ENCODE results near the gene FOXP1. TPM values are rescaled to one million over a fixed set of nuclear protein-coding genes. Genes with fewer than 3 reads are reported as not detected.

Gene FOXP1
- total RNA-seq, 1 experiment from 2014 or later = 22.1 TPM

DNA sequence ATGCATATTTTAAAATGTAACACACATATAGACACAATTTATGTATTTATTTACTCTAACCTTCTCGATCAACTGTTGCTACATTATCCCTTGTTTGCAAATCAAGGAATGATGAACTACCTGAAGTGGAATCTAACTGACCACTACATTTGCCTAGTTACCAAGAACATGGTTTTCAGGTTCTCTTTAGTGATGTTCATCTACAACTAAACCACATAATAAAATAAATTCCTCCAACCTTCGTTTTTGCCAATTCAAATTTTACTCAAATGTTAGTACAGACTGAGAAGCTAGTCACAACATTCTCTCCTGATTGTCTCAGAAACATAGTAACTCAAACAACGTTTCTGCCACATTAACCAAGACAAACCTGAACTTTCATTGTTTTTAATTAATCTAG, 521.9 kb downstream of the FOXP1 start:
- no peak overlapping the region for H3K4me3 ChIP-seq
- no peaks in the 10 kb centered on the region for H3K36me3 ChIP-seq
- peaks cover 36% of the 10 kb centered on the region for H3K4me1 ChIP-seq (replicated peaks)
- H3K27ac ChIP-seq = no peak overlapping the region
- no peaks in the 10 kb centered on the region for H3K9me3 ChIP-seq (replicated peaks)
- no peaks in the 10 kb centered on the region for H3K27me3 ChIP-seq (replicated peaks)
- no peak for DNase-seq (ENCODE audit: low read depth in 1 of 2, low spot score in 2 of 2)

DNA sequence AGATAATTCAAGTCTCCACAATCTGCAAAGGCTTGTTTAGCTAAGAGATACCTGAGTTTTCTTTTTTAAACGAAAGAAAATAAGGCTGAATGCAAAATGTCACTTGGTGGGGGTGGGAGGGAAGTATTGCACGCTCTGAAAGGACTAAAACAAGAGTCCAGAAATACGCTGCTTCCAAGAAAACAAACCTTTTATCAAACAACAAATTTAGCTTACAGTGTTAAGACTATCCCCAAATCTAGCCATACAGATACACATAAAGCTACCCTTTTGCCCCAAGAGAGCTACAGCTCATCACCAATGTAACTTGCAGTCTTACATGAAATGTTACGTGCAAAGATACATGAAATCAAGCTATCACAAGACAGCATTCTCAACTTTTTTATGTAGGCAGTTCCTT, 522.5 kb downstream of the FOXP1 start:
- H3K4me3 ChIP-seq = no peak overlapping the region
- H3K27me3 ChIP-seq (replicated peaks) = no peaks in the 10 kb centered on the region
- no peak overlapping the region for H3K27ac ChIP-seq
- no peaks in the 10 kb centered on the region for H3K9me3 ChIP-seq (replicated peaks)
- no peaks in the 10 kb centered on the region for H3K36me3 ChIP-seq
- H3K4me1 ChIP-seq (replicated peaks) = peaks cover 36% of the 10 kb centered on the region
- DNase-seq (ENCODE audit: low read depth in 1 of 2, low spot score in 2 of 2) = no peak

DNA sequence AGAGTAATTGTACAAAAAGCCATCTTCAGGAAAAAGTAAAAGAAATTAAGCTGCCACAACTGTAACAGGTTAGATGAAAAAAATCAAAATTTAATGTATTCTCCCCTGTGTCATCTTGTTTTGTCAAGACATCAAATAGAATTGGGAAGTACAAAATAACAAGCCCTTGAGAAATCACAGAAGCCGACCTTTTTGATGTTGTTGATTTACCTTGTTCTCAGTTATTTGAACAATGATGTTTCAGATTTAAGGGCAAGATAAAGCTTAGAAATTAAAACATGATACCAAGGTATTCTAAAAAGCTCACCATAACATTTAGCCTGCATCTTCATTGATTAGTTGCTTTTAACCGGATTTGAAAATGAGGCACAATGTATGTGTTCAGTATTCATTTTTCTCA, 523.0 kb downstream of the FOXP1 start:
- no peak for DNase-seq (ENCODE audit: low read depth in 1 of 2, low spot score in 2 of 2)
- Histone ChIP-seq H3K4me1 (replicated peaks) (peaks cover 39% of the 10 kb centered on the region), H3K36me3 (no peaks in the 10 kb centered on the region), H3K9me3 (replicated peaks) (no peaks in the 10 kb centered on the region), H3K27ac (no peak overlapping the region), H3K4me3 (no peak overlapping the region), H3K27me3 (replicated peaks) (no peaks in the 10 kb centered on the region)

DNA sequence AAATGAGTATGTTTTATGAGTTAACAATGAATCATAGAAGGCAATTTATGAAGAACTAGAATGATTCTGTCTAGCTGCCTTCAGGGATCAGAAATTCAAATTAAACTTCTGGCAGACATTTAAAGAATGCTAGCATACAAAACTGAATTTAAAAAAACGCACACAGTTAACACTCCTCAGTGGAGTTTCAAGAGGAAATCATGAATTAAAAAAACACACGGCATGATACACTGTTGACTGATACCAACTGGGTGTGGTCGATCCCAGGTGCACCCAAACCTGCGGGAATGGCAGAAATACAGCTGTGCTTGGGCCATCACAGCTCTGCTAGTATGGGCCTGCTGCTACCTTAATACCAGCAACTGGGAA, 526.0 kb downstream of the FOXP1 start:
- Histone ChIP-seq H3K4me3 (no peak overlapping the region), H3K27ac (no peak overlapping the region), H3K36me3 (peaks cover under 1% of the 10 kb centered on the region; the same call in 1 of the 2 replicates), H3K27me3 (replicated peaks) (no peaks in the 10 kb centered on the region), H3K9me3 (replicated peaks) (no peaks in the 10 kb centered on the region), H3K4me1 (replicated peaks) (peaks cover 46% of the 10 kb centered on the region)
- DNase-seq (ENCODE audit: low read depth in 1 of 2, low spot score in 2 of 2) = no peak

DNA sequence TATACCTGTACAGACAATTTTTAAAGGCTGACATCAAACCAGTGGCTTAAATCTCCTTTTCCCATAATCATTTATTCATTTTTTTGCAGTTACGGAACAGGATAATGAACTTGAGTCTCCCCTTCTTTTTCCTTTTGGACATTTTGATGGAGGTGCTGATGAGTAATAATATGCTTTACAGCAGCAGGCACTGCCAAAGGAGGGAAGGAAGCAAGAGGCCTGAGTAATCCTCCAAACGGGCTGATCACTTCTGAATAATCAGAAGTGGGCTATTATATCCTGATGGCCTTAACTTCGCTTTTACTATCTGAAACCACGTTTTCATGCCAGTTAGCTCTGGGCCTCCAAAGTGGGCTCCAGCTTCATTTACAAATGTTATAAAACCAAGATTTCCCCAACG, 527.2 kb downstream of the FOXP1 start:
- Histone ChIP-seq H3K27me3 (replicated peaks) (no peaks in the 10 kb centered on the region), H3K4me1 (replicated peaks) (peaks cover 47% of the 10 kb centered on the region), H3K4me3 (no peak overlapping the region), H3K9me3 (replicated peaks) (no peaks in the 10 kb centered on the region), H3K27ac (0 out of 2 replicates have a peak overlapping the region, but pooled peaks have one; percentile 4), H3K36me3 (peaks cover 9% of the 10 kb centered on the region)
- DNase-seq (ENCODE audit: low read depth in 1 of 2, low spot score in 2 of 2) = no peak

DNA sequence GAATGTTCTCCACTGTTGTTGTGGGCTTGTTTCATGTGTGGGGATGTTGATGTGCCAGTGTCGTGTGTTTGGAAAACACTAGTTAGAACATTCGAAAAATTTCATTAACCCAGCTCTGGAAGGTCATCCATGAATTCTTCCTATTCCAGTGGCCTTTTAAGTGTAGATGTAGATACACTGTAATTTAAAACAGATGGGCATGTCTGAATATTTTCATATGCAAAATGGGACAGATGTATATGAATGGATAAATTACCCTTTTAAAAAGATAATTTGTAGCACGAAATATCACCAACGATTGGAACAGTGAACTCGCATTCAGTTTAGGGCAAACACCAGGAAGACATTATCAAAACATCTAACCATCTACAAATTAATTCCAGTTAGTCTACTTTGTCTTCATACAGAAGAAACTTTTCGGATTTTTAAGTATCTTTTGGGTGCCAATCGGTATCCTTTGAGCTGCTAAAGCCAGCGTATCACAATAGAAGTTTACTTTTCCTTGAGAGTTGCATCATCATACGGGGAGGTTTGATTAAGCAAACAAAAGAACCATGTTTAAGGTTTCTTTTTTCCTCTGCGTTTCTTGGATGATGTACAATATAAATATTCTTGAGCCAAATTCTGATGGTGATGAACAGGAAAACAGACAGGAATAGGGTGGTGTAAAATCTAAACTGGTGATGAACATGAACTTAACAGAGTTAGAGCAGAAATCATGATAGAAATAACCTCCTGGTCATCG, 528.1 kb downstream of the FOXP1 start:
- peak in 1 of 2 experiments; percentile 16 for DNase-seq (ENCODE audit: low read depth in 1 of 2, low spot score in 2 of 2)
- no peak overlapping the region for H3K4me3 ChIP-seq
- H3K27me3 ChIP-seq (replicated peaks) = no peaks in the 10 kb centered on the region
- peaks cover 56% of the 10 kb centered on the region for H3K4me1 ChIP-seq (replicated peaks)
- H3K9me3 ChIP-seq (replicated peaks) = no peaks in the 10 kb centered on the region
- no peak overlapping the region for H3K27ac ChIP-seq
- peaks cover 13% of the 10 kb centered on the region for H3K36me3 ChIP-seq

DNA sequence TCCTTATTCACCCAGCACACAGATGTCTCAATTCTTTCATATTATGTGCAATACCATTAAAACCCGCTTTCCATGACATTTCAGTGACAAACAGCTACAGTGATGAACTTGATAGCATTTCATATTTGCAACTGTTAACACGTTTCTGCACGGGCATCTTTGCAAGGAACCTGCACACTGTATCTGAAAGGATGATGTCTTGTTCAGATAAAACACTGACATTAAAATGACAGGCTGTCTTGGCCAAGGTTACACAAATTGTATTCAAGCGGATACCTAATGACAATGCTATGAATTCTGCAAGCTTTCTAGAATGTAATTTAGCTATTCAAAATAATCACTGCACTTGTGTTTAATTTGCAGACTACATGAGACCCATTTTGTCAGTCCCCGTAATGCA, 529.2 kb downstream of the FOXP1 start:
- H3K36me3 ChIP-seq = peaks cover 13% of the 10 kb centered on the region
- no peaks in the 10 kb centered on the region for H3K9me3 ChIP-seq (replicated peaks)
- no peak for DNase-seq (ENCODE audit: low read depth in 1 of 2, low spot score in 2 of 2)
- no peaks in the 10 kb centered on the region for H3K27me3 ChIP-seq (replicated peaks)
- H3K4me3 ChIP-seq = no peak overlapping the region
- H3K4me1 ChIP-seq (replicated peaks) = peaks cover 67% of the 10 kb centered on the region
- no peak overlapping the region for H3K27ac ChIP-seq

DNA sequence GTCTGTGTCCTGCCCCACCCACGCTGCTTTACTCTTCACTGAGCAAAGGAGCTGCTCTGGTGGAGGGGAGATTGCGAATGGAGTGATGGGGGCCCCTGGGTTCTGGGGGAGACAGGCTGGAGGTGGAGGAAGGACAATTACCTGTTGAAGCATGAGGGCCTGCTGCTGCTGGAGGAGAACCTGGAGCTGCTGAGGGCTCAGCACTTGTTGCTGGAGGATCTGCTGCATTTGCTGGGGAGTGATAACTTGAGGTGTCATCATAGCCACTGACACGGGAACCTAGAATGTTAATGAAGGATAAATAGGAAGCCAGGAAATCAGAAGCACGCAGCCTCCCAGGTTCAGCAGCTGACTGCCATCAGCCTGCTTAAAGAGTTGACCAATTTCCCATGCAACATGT, 530.0 kb downstream of the FOXP1 start:
- Histone ChIP-seq H3K4me3 (no peak overlapping the region), H3K36me3 (peaks cover 13% of the 10 kb centered on the region), H3K27ac (no peak overlapping the region), H3K4me1 (replicated peaks) (peaks cover 75% of the 10 kb centered on the region), H3K9me3 (replicated peaks) (no peaks in the 10 kb centered on the region), H3K27me3 (replicated peaks) (no peaks in the 10 kb centered on the region)
- no peak for DNase-seq (ENCODE audit: low read depth in 1 of 2, low spot score in 2 of 2)

DNA sequence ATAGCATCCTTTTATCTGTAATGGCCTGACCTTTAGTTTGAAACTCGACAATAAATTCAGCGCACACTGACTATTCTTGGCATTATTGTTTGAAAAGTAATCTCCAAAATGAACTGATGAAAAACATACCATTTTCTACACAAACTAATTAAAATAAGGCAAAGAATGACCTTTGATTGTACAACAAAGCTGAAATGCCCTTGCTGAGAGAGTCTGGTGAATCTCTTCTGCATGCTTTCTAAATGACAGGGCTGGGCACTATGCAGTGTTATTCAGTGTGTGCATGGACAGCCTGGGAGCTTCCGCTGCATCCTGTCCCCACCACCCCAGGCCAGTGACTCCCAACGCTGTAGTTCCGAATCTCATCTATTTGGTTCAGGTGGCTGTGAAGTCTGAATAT, 530.8 kb downstream of the FOXP1 start:
- Histone ChIP-seq H3K9me3 (replicated peaks) (no peaks in the 10 kb centered on the region), H3K4me3 (no peak overlapping the region), H3K27me3 (replicated peaks) (no peaks in the 10 kb centered on the region), H3K4me1 (replicated peaks) (peaks cover 75% of the 10 kb centered on the region), H3K27ac (no peak overlapping the region), H3K36me3 (peaks cover 14% of the 10 kb centered on the region)
- DNase-seq (ENCODE audit: low read depth in 1 of 2, low spot score in 2 of 2) = no peak

DNA sequence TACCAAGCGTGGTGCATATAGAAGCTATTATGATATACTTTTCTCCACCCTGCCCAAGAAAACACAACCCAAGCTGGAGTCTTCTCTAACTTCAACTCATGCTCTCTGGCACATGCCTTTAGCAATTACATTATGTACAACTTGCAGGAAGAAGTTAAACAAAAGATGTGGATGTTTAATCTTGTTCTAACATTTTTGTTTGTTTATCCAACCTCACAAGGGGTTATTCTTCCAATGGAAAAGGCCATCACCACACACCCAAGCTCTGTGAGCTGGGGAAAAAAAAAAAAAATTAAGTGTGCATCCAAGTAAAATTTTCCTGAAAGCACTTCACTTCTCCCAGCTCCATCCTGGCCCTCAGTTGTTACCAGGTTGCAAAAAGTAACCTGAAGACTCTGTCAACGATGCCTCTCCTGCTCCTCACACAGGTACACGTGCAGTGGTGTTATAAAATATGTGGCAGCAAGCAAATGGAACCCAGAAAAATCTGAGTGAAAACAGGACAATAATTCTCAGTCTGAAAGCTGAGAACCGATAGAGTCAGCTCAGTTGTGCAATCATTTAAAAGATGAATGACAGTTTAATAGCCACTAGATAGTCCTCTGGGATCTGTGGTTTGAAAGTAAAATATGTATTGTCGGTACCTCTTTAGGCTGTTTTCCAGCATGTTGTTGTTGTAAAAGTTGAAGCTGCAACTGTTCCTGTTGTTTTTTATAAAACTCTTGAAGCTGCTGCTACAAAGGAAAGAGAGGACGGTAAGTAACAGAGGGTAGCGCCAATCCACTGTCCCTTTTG, 531.4 kb downstream of the FOXP1 start:
- Histone ChIP-seq H3K36me3 (peaks cover 18% of the 10 kb centered on the region), H3K4me1 (replicated peaks) (peaks cover 71% of the 10 kb centered on the region), H3K27ac (peak overlapping the region; percentile 80; the same call in 1 of the 2 replicates), H3K27me3 (replicated peaks) (no peaks in the 10 kb centered on the region), H3K4me3 (no peak overlapping the region), H3K9me3 (replicated peaks) (no peaks in the 10 kb centered on the region)
- peak in 1 of 2 experiments; percentile 64 for DNase-seq (ENCODE audit: low read depth in 1 of 2, low spot score in 2 of 2)

DNA sequence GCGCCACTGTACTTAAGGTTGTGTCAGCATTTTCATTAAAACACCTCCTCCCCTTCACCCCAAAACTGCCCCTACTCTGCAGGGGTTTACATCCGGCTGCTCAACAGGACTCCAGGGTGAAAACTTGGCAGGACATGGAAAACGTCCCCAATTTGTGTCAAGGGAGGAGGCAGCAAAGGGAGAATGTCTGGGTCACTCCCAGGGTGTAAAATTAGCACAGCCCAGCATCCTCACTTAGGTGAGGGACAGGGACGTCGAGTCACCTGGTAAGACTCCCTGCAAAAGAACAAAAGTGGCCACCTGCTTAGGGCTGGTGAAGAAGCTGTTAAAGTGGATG, 532.3 kb downstream of the FOXP1 start:
- peak overlapping the region; percentile 80 for H3K27ac ChIP-seq

DNA sequence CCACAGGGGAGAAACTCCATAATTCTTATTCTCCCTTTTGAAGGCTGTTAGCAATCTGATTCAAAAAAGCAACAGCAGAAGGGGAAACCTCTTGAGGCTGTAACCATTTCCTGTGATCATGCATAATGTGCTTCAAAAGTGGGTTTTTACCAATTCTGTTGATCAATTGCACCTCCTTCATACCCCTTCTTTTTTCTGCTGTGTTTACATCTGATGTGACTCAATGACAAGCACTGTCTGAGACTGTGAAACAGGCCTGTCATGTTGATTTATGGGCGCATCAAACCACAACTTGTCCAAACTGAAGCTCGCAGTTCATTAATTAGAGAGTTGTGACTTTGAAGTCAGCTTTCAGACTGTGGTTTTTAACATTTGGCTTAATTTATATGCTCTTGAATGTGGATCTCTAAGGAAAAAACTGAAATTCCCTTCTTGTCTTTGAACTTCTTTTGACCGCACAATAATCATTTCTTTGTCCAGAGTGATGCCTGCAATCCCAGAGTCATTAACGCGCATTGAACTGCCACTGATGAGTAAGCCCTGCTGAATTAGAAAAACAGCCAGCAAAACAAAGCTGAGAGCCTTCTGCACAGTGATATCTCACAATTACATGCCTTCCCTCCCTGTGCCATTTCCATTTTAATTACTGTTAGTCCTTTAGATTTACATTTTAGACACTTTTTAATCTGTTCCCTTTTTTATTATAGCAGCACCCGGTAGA, 532.8 kb downstream of the FOXP1 start:
- H3K27me3 ChIP-seq (replicated peaks) = no peaks in the 10 kb centered on the region
- peak in 1 of 2 experiments; percentile 70 for DNase-seq (ENCODE audit: low read depth in 1 of 2, low spot score in 2 of 2)
- no peaks in the 10 kb centered on the region for H3K9me3 ChIP-seq (replicated peaks)
- no peak overlapping the region for H3K4me3 ChIP-seq
- peaks cover 28% of the 10 kb centered on the region for H3K36me3 ChIP-seq
- peak overlapping the region; percentile 80 for H3K27ac ChIP-seq
- peaks cover 58% of the 10 kb centered on the region for H3K4me1 ChIP-seq (replicated peaks)

More for the DNA sequence above, 532.3 kb downstream of the FOXP1 start:
- H3K4me3 ChIP-seq = no peak overlapping the region
- no peaks in the 10 kb centered on the region for H3K27me3 ChIP-seq (replicated peaks)
- H3K36me3 ChIP-seq = peaks cover 23% of the 10 kb centered on the region
- no peaks in the 10 kb centered on the region for H3K9me3 ChIP-seq (replicated peaks)
- H3K4me1 ChIP-seq (replicated peaks) = peaks cover 63% of the 10 kb centered on the region
- DNase-seq (ENCODE audit: low read depth in 1 of 2, low spot score in 2 of 2) = no peak

DNA sequence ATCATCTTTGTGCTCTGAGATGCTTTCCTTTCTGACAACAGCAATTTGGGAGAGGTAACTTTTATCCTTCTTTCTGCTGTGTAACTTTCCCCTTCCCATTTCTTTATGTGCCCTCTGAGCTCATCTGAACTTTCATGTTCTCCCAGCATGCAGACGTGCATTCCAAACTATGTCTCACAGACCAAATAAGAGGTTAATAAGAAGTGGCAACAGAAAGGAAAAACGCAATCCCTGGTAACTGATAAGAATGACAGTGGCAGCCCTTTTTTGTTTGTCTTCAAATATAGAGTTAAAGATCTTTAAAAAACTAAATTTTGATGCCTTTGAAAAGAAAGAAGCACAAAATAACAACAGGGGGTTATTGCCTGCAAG, 533.4 kb downstream of the FOXP1 start:
- H3K4me3 ChIP-seq = no peak overlapping the region
- peaks cover 53% of the 10 kb centered on the region for H3K4me1 ChIP-seq (replicated peaks)
- H3K9me3 ChIP-seq (replicated peaks) = no peaks in the 10 kb centered on the region
- peak overlapping the region; percentile 80 for H3K27ac ChIP-seq
- DNase-seq (ENCODE audit: low read depth in 1 of 2, low spot score in 2 of 2) = peak in 1 of 2 experiments; percentile 53
- H3K36me3 ChIP-seq = peaks cover 34% of the 10 kb centered on the region
- H3K27me3 ChIP-seq (replicated peaks) = no peaks in the 10 kb centered on the region

DNA sequence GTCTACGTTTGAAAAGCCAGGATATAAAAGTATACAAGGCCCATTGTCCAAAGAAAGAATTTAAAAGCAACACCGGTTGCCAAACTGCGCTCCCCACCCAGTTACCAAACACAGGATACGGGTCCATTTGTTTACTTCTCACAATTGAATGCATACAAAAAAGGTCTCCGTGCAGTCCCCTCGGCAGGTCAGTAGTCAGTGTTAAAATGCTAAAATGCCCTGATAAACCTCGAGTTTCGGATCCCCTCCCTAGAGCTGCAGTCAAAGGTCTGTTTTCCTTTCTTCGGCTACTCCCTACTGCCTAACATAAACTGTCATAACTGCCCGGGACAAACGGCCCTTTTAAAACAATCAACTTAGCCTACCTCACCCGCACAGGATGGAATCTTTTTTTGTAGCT, 534.6 kb downstream of the FOXP1 start:
- Histone ChIP-seq H3K27me3 (replicated peaks) (no peaks in the 10 kb centered on the region), H3K4me1 (replicated peaks) (peaks cover 50% of the 10 kb centered on the region), H3K9me3 (replicated peaks) (no peaks in the 10 kb centered on the region), H3K4me3 (no peak overlapping the region), H3K27ac (peak overlapping the region; percentile 80), H3K36me3 (peaks cover 42% of the 10 kb centered on the region)
- DNase-seq (ENCODE audit: low read depth in 1 of 2, low spot score in 2 of 2) = peak; percentile 47 to 61
